HG02938 (cell line): ENCODE results near the gene RCSD1.
"Not testable (repeated sequence)": the region's sequence is repeated elsewhere in the genome, so short reads cannot be mapped to it uniquely, and the experiment has no call there.

Source experiments
- ATAC-seq: cut with Tn5 transposase; IDR thresholded peaks from one replicate; pipeline ENCODE4 v1.9.1; 2021; ENCODE audit warnings: mild to moderate bottlenecking, moderate library complexity; ENCODE audit not compliant: unreplicated experiment

RCSD1 gene

GRCh38 chr1:167734841-167735240, 104.8 kb downstream of the RCSD1 start:
- no peak for ATAC-seq

- no peak for ATAC-seq
These were observed 107.1 kb downstream of the RCSD1 start for GRCh38 chr1:167737169-167737568.

GRCh38 chr1:167738158-167738557, 108.1 kb downstream of the RCSD1 start:
- no peak for ATAC-seq

GRCh38 chr1:167739752-167740151, 109.7 kb downstream of the RCSD1 start:
- no peak for ATAC-seq

- not testable (repeated sequence) for ATAC-seq
These were observed 111.1 kb downstream of the RCSD1 start for GRCh38 chr1:167741103-167741502.

GRCh38 chr1:167742392-167743057, 112.5 kb downstream of the RCSD1 start:
- ATAC-seq: not testable (repeated sequence)

- ATAC-seq: no peak
These were observed 114.9 kb downstream of the RCSD1 start for GRCh38 chr1:167744901-167745300.

GRCh38 chr1:167746013-167746672, 116.1 kb downstream of the RCSD1 start:
- no peak for ATAC-seq

- peak; percentile 52 for ATAC-seq
These were observed 117.1 kb downstream of the RCSD1 start for GRCh38 chr1:167746988-167747655.

GRCh38 chr1:167747988-167748387, 118.0 kb downstream of the RCSD1 start:
- no peak for ATAC-seq

GRCh38 chr1:167748906-167749305, 118.9 kb downstream of the RCSD1 start:
- no peak for ATAC-seq

GRCh38 chr1:167749741-167750140, 119.7 kb downstream of the RCSD1 start:
- ATAC-seq: no peak

- no peak for ATAC-seq
These were observed 120.6 kb downstream of the RCSD1 start for GRCh38 chr1:167750641-167751040.

GRCh38 chr1:167751676-167752075, 121.6 kb downstream of the RCSD1 start:
- no peak for ATAC-seq

- no peak for ATAC-seq
These were observed 122.4 kb downstream of the RCSD1 start for GRCh38 chr1:167752219-167752985.

- no peak for ATAC-seq
These were observed 125.6 kb downstream of the RCSD1 start for GRCh38 chr1:167755654-167756053.
